Ectodermal cell (in vitro differentiated cells): ENCODE data around the gene CDH13.

Source experiments
- H3K27ac ChIP-seq: 2 replicates; pipeline ENCODE4 v1.7.0; 2013; ENCODE audit warnings: mild to moderate bottlenecking, low read depth, low read length; ENCODE audit not compliant: insufficient read depth, poor library complexity, severe bottlenecking
- H3K27me3 ChIP-seq: 2 replicates; pipeline ENCODE4 v1.7.0; 2013; ENCODE audit warnings: mild to moderate bottlenecking, low read length; ENCODE audit not compliant: insufficient read depth, control insufficient read depth, poor library complexity, severe bottlenecking
- H3K36me3 ChIP-seq: one replicate; pipeline ENCODE4 v1.7.0; 2013; ENCODE audit warnings: low read length; ENCODE audit not compliant: control insufficient read depth, insufficient read depth
- H3K4me1 ChIP-seq: one replicate; pipeline ENCODE4 v1.7.0; 2013; ENCODE audit warnings: low read length; ENCODE audit not compliant: control insufficient read depth, insufficient read depth
- H3K4me3 ChIP-seq: 2 replicates; pipeline ENCODE4 v1.7.0; 2013; ENCODE audit warnings: low read depth, low read length, control low read depth; ENCODE audit not compliant: insufficient read depth
- H3K9me3 ChIP-seq: 2 replicates; pipeline ENCODE4 v1.7.0; 2013; ENCODE audit warnings: mild to moderate bottlenecking, low read length, moderate library complexity; ENCODE audit not compliant: control insufficient read depth
- WGBS, 2 experiments: methylation state at CpG; one replicate each; pipeline ENCODE4 v1.1.7; 2013; ENCODE audit warnings: missing lambda C conversion rate in 2 of 2; 5-methylcytosine and 5-hydroxymethylcytosine counted together

Gene CDH13

GRCh38 chr16:82824408-82824807 lies 197.6 kb downstream of the CDH13 start:
- 94 to 98% methylated on average over 4 of the region's 5 CpGs for WGBS, 2 experiments
- Histone ChIP-seq H3K9me3 (no peaks in the 10 kb centered on the region), H3K27me3 (no peaks in the 10 kb centered on the region)

GRCh38 chr16:82829301-82829700 lies 202.5 kb downstream of the CDH13 start:
- no peaks in the 10 kb centered on the region for H3K36me3 ChIP-seq
- 76 to 82% methylated on average over 3 to 4 of the region's 6 CpGs for whole genome bisulfite sequencing, 2 experiments

More at GRCh38 chr16:82824408-82824807, 197.6 kb downstream of the CDH13 start:
- no peaks in the 10 kb centered on the region for H3K4me1 ChIP-seq
- H3K4me3 ChIP-seq, result no peak overlapping the region
- H3K27ac ChIP-seq, result no peak overlapping the region
- no peaks in the 10 kb centered on the region for H3K36me3 ChIP-seq

GRCh38 chr16:82830944-82831343 lies 204.2 kb downstream of the CDH13 start:
- no peak overlapping the region for H3K27ac ChIP-seq
- H3K27me3 ChIP-seq, result no peaks in the 10 kb centered on the region
- no peak overlapping the region for H3K4me3 ChIP-seq
- no peaks in the 10 kb centered on the region for H3K9me3 ChIP-seq
- WGBS, 2 experiments, result 86 to 92% methylated on average over 7 of the region's 7 CpGs
- no peaks in the 10 kb centered on the region for H3K4me1 ChIP-seq
- no peaks in the 10 kb centered on the region for H3K36me3 ChIP-seq

More at GRCh38 chr16:82829301-82829700, 202.5 kb downstream of the CDH13 start:
- no peaks in the 10 kb centered on the region for H3K27me3 ChIP-seq
- no peak overlapping the region for H3K4me3 ChIP-seq
- no peaks in the 10 kb centered on the region for H3K9me3 ChIP-seq
- H3K27ac ChIP-seq, result no peak overlapping the region
- no peaks in the 10 kb centered on the region for H3K4me1 ChIP-seq

GRCh38 chr16:82832821-82833220 lies 206.1 kb downstream of the CDH13 start:
- WGBS, 2 experiments, result 93 to 97% methylated on average over 3 of the region's 3 CpGs
- no peak overlapping the region for H3K4me3 ChIP-seq
- H3K27me3 ChIP-seq, result no peaks in the 10 kb centered on the region
- no peak overlapping the region for H3K27ac ChIP-seq
- H3K36me3 ChIP-seq, result no peaks in the 10 kb centered on the region
- no peaks in the 10 kb centered on the region for H3K4me1 ChIP-seq
- no peaks in the 10 kb centered on the region for H3K9me3 ChIP-seq

GRCh38 chr16:82833378-82833993 lies 206.7 kb downstream of the CDH13 start:
- Histone ChIP-seq H3K27me3 (no peaks in the 10 kb centered on the region), H3K9me3 (no peaks in the 10 kb centered on the region), H3K4me3 (no peak overlapping the region), H3K36me3 (no peaks in the 10 kb centered on the region), H3K27ac (no peak overlapping the region), H3K4me1 (no peaks in the 10 kb centered on the region)
- WGBS, 2 experiments, result 79 to 82% methylated on average over 7 of the region's 7 CpGs

GRCh38 chr16:82834151-82834815 lies 207.5 kb downstream of the CDH13 start:
- Histone ChIP-seq H3K27ac (no peak overlapping the region), H3K27me3 (no peaks in the 10 kb centered on the region), H3K9me3 (no peaks in the 10 kb centered on the region), H3K4me1 (no peaks in the 10 kb centered on the region), H3K36me3 (no peaks in the 10 kb centered on the region), H3K4me3 (no peak overlapping the region)
- WGBS, 2 experiments, result 79 to 83% methylated on average over 8 of the region's 8 CpGs

- H3K4me3 ChIP-seq, result no peak overlapping the region
- 85 to 86% methylated on average over 5 of the region's 5 CpGs for WGBS, 2 experiments
- no peak overlapping the region for H3K27ac ChIP-seq
- H3K4me1 ChIP-seq, result no peaks in the 10 kb centered on the region
- H3K9me3 ChIP-seq, result no peaks in the 10 kb centered on the region
- H3K27me3 ChIP-seq, result no peaks in the 10 kb centered on the region
- no peaks in the 10 kb centered on the region for H3K36me3 ChIP-seq
These were observed 208.9 kb downstream of the CDH13 start for GRCh38 chr16:82835487-82836155.

GRCh38 chr16:82841108-82841507 lies 214.3 kb downstream of the CDH13 start:
- Histone ChIP-seq H3K9me3 (no peaks in the 10 kb centered on the region), H3K36me3 (no peaks in the 10 kb centered on the region), H3K4me1 (peaks cover 6% of the 10 kb centered on the region), H3K27me3 (no peaks in the 10 kb centered on the region), H3K4me3 (no peak overlapping the region), H3K27ac (no peak overlapping the region)
- WGBS, 2 experiments, result 87 to 89% methylated on average over 3 of the region's 3 CpGs

- Histone ChIP-seq H3K4me3 (no peak overlapping the region), H3K36me3 (no peaks in the 10 kb centered on the region), H3K27me3 (no peaks in the 10 kb centered on the region), H3K27ac (no peak overlapping the region), H3K9me3 (no peaks in the 10 kb centered on the region), H3K4me1 (peaks cover 6% of the 10 kb centered on the region)
- 91% methylated on average over 5 of the region's 5 CpGs for WGBS, 2 experiments
These were observed 217.0 kb downstream of the CDH13 start for GRCh38 chr16:82843606-82844271.

GRCh38 chr16:82845116-82845515 lies 218.3 kb downstream of the CDH13 start:
- peaks cover 6% of the 10 kb centered on the region for H3K4me1 ChIP-seq
- no peaks in the 10 kb centered on the region for H3K36me3 ChIP-seq
- no peak overlapping the region for H3K4me3 ChIP-seq
- WGBS, 2 experiments, result 69 to 73% methylated on average over 3 of the region's 3 CpGs
- H3K27me3 ChIP-seq, result no peaks in the 10 kb centered on the region
- H3K9me3 ChIP-seq, result no peaks in the 10 kb centered on the region
- no peak overlapping the region for H3K27ac ChIP-seq
